ENCODE measurements around the gene ATF6B.

ATF6B gene

GRCh38 chr6:32173051-32173727 lies 45.1 kb upstream of the ATF6B start:
- DNase-seq (ENCODE audit: insufficient read length, low spot score), result no peak
- no peak for FAIRE-seq
- no peak for TF ChIP-seq CTCF (IDR thresholded peaks at IDR 0.05; ENCODE audit: insufficient read depth, missing control alignments)

- DNase-seq (ENCODE audit: insufficient read length, low spot score) (no peak), FAIRE-seq (no peak)
- no peak for TF ChIP-seq CTCF (IDR thresholded peaks at IDR 0.05; ENCODE audit: insufficient read depth, missing control alignments)
Observed at GRCh38 chr6:32171234-32171633, 43.2 kb upstream of the ATF6B start.

GRCh38 chr6:32170294-32170693 lies 42.2 kb upstream of the ATF6B start:
- no peak for DNase-seq (ENCODE audit: insufficient read length, low spot score)
- no peak for TF ChIP-seq CTCF (IDR thresholded peaks at IDR 0.05; ENCODE audit: insufficient read depth, missing control alignments)
- no peak for FAIRE-seq

GRCh38 chr6:32168807-32169591 lies 41.0 kb upstream of the ATF6B start:
- FAIRE-seq, result no peak
- TF ChIP-seq CTCF (IDR thresholded peaks at IDR 0.05; ENCODE audit: insufficient read depth, missing control alignments), result no peak
- DNase-seq (ENCODE audit: insufficient read length, low spot score), result no peak

GRCh38 chr6:32168350-32168749 lies 40.3 kb upstream of the ATF6B start:
- TF ChIP-seq CTCF (IDR thresholded peaks at IDR 0.05; ENCODE audit: insufficient read depth, missing control alignments), result no peak
- FAIRE-seq, result no peak
- no peak for DNase-seq (ENCODE audit: insufficient read length, low spot score)

- DNase-seq (ENCODE audit: insufficient read length, low spot score), result no peak
- no peak for TF ChIP-seq CTCF (IDR thresholded peaks at IDR 0.05; ENCODE audit: insufficient read depth, missing control alignments)
- FAIRE-seq, result no peak
Observed at GRCh38 chr6:32167761-32168262, 39.8 kb upstream of the ATF6B start.

All from D721Med (cell line).